Measurements from ENCODE around the gene ENTHD1.
"Not testable (repeated sequence)": the region's sequence is repeated elsewhere in the genome, so short reads cannot be mapped to it uniquely, and the experiment has no call there.

Gene ENTHD1

GRCh38 chr22:39898997-39899396 is 5.4 kb upstream of the ENTHD1 start:
- DNase-seq (ENCODE audit: low spot score), result no peak

DNA sequence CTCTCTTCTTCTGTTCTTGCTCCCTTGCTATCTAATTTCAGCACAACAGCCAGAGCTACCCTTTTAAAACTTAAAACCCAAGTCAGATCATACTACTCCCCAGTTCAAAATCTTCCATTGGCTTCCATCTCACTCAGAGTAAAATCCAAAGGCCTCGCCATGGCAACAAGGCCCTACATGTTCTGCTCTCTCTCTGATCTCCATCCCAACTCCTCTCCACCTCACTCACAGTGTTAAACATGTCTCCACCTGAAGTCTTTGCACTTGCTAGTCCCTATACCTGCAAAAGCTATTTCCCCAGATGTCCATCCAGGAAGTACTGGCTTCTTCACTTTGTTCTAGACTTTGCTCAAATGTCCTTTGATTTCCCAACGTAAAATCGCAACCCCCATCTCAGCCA is 4.3 kb upstream of the ENTHD1 start:
- DNase-seq (ENCODE audit: low spot score), result no peak

DNA sequence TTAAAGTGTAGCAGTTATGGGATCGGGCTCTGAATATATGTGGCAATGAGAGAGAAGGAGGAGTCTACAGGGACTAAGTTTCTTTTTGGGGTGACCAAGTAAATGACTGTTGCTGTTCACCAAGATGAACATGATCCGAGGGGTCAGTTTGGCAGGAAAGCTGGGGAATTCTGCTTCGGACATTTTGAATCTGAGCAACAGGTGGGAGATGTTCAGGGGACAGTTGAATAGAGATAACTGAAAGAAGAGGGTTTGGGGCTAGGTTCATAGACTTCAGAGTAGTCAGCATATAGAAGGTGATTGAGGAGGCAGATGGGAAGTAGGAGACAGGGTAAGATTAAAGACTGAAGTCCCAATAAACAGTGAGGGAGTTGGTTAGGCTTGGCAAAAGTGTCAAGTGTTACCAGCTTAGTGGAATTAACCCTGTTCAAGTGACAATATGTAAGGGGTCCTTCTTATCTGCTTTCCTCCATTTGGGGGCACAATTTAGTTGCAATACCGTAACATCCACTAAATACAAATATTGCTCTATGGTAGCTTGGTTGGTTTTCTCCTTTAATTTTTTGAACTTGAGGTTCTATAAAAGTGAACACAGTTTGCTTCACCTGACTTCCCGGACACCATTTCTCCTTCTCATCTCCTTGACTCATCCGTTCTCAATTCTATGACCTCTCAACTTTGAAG is 2.9 kb upstream of the ENTHD1 start:
- DNase-seq (ENCODE audit: low spot score), result no peak

- DNase-seq (ENCODE audit: low spot score), result no peak
Measured at GRCh38 chr22:39895682-39896081, 2.1 kb upstream of the ENTHD1 start.

DNA sequence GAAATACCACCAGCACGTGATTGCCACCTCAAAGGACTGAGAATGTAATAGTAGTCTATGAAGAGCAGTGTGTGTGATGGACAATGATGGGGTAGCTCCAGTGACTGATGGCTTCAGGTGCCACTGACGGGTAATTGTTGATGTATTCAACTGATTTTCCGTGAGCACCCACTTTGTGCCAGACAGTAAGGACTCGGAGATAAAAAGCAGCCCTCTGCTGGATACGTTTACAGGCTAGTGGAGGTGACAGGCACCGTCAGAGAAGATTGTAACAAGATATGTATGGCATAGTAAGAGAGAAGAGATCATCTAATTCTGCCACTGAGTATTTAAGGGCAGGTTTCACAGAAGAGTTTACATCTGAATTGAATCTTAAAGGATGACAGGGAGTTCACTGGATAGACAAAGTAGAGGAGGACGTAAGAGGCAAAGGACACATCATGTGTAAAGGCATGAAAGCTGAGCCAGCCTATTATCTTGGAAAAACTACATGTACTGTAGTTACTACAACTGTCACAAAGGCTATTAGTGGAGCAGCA is 1.1 kb upstream of the ENTHD1 start:
- no peak for DNase-seq (ENCODE audit: low spot score)

- not testable (repeated sequence) for DNase-seq (ENCODE audit: low spot score)
Measured at GRCh38 chr22:39889924-39890323, 3.6 kb downstream of the ENTHD1 start.

DNA sequence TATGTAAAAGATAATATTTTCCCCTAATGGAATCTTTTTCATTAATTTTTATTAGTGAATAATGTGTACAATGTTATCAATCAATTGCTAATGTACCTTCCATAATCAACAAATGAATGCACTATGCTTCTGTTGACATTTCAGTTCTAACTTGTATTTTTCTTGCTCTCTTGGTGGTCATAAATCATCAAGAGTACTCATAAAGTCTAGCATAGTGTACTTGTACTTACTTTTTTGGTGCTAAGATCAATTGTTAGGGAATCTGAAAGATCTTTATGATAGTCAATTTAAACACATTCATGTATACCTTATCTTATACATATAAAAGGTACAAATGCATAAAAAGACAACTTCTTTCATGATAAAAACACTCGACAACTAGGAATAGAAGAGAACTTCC is 10.5 kb downstream of the ENTHD1 start:
- DNase-seq (ENCODE audit: low spot score), result no peak

DNA sequence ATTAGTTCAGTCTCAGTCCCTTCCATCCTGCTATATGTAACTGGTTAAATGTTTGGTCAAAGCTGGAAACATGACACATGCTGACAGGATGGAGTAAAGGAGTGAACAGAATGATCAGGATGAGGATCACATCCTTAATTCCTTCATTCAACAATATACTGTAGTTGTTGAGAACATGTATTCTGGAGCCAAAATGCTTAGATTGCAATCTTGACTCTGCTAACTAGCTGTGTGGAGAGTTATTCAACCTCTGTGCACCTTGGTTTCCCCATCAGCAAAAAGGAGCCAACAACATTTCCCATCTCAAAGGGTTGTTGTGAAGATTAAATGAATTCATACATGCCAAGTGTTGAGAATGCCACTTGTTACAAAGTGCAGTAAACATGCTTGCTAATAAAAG is 12.8 kb downstream of the ENTHD1 start:
- no peak for DNase-seq (ENCODE audit: low spot score)

DNA sequence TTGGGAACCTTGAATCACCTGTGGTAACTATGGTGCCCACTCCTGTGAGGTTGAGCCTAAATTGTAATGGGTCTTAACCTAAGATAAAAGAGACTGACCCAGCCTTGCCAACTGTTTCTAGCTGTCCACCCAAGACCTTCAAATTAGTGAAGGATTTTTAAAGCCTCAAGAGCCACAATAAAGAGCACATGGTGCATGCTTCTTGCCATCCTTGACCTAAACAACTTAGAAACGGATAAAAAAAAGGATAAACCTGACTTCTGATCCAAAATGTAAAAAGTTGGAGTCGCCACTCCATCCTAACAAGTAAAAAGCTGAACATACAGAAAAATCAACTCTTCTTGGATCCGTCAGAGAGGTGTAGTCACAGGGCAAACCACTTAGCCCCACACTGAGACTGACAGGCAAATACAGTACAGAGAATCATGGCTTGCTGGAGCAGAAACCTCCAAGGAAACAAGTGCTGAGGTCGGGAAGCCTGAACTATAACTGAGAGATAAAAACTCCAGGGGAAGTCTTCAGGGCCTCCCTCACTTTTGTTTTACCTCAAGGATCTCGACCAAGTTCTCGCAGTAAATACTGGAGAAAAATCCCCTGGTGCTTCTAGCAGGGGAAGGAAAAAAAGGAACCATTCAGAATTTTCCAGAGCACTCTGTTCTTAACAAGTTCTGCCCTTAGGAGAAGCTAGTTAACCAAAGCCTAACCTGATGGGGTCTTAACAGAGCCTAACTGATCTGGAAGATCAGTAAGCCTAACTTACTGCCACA is 16.3 kb downstream of the ENTHD1 start:
- DNase-seq (ENCODE audit: low spot score), result no peak

- not testable (repeated sequence) for DNase-seq (ENCODE audit: low spot score)
Measured at GRCh38 chr22:39875176-39875885, 18.2 kb downstream of the ENTHD1 start.

GRCh38 chr22:39873965-39874364 is 19.6 kb downstream of the ENTHD1 start:
- no peak for DNase-seq (ENCODE audit: low spot score)

DNA sequence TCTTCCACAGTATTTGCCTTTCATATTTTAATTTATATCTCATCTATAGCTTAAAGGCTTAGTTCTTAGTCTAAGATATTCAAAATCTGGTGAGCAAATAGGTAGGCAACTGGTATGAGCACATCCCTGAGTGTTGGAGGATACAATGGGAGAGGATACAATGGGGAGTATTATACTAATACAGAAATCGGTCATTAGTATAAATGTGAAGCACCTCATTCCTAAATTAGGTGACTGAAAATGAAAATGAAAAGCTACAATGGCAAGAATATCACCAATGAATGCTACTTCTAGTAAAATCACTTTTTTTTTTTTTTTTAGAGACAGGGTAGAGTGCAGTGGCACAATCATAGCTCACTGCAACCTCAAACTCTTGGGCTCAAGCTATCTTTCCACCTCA is 21.0 kb downstream of the ENTHD1 start:
- no peak for DNase-seq (ENCODE audit: low spot score)

GRCh38 chr22:39871008-39871798 is 22.4 kb downstream of the ENTHD1 start:
- no peak for DNase-seq (ENCODE audit: low spot score)

GRCh38 chr22:39869797-39870196 is 23.8 kb downstream of the ENTHD1 start:
- not testable (repeated sequence) for DNase-seq (ENCODE audit: low spot score)

DNA sequence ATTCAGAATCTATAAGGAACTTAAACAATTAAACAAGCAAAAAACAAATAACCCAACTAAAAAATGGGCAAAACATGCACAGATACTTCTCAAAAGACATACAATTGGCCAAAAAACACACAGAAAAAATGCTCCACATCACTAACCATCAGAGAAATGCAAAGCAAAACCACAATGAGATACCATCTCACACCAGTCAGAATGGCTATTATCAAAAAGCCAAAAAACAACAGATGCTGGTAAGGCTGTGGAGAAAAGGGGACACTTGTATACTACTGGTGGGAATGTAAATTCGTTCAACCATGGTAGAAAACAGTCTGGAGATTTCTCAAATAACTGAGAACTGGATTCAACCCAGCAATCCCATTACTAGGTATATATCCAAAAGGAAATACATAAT is 24.8 kb downstream of the ENTHD1 start:
- DNase-seq (ENCODE audit: low spot score), result no peak

GRCh38 chr22:39859903-39860588 is 33.5 kb downstream of the ENTHD1 start:
- DNase-seq (ENCODE audit: low spot score), result no peak

DNA sequence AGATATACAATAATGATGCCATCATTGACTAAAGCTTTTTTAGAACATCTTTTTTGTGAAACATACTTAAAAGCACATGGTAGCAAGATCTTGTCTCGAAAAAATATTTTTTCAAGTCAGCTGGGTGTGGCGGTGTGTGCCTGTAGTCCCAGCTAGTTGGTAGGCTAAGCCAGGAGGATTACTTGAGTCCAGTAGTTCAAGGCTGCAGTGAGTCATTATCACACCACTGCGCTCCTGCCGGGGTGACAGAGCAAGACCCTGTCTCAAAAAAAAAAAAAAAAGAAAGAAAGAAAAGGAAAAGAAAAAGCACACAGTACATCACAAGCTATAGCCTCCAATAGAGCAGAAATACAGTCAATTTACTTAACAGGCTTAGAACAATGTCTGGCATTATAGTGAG is 37.0 kb downstream of the ENTHD1 start:
- DNase-seq (ENCODE audit: low spot score), result no peak

DNA sequence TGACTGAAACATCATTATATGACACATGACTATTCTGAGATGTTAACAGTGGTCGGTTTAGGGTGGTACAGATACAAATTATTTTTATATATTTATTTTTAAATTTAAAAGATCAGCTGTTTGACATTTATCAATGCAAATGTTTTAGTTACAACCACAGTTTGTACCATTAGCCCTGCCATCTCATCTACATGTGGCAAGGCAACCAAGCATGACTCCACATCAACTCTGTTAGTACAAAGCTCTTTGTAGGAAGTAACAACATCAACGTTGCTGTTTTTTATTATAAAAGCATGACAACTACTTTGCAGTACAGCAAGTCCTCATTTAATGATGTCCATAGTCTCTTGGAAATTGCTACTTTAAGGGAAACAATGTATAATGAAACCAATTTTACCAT is 40.8 kb downstream of the ENTHD1 start:
- DNase-seq (ENCODE audit: low spot score), result no peak

DNA sequence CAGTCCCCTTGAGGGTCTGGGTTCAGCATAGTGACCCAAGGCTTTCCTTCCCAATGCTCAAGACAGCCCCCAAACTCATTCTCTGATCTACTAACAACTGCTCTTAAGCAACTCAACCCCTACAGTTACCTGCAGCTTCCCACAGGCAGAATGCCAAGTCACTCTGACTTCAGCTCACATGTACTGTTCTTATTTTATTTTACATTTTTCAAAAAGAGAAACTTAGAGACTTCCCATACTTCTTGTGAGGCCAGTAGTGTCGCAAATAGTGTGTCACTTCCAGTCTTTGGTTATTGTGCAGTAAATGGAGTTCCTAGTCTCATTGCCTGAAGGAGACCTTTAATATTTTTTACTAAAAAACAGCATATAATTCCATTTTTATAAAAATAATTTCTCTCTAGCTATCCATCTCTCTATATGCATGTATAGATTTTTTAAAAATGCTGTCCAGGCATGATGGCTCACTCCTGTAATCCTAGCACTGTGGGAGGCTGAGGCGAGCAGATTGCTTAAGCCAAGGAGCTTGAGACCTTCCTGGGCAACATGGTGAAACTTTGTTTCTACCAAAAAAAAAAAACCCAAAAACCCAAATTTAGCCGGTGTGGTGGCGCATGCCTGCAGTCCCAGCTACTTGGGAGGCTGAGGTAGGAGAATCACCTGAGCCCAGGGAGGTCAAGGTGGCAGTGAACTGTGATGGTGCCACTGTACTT is 41.8 kb downstream of the ENTHD1 start:
- no peak for DNase-seq (ENCODE audit: low spot score)

GRCh38 chr22:39847477-39847876 is 46.1 kb downstream of the ENTHD1 start:
- DNase-seq (ENCODE audit: low spot score), result no peak

DNA sequence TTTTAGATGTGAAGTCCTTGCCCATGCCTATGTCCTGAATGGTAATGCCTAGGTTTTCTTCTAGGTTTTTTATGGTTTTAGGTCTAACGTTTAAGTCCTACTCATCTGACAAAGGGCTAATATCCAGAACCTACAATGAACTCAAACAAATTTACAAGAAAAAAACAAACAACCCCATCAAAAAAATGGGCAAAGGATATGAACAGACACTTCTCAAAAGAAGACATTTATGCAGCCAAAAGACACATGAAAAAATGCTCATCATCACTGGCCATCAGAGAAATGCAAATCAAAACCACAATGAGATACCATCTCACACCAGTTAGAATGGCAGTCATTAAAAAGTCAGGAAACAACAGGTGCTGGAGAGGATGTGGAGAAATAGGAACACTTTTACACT is 47.0 kb downstream of the ENTHD1 start:
- not testable (repeated sequence) for DNase-seq (ENCODE audit: low spot score)

Data from AG20443 (cell line).